Gastroesophageal sphincter (tissue), 4 donors: ENCODE results near the gene FOXJ1. TPM values are rescaled to one million over a fixed set of nuclear protein-coding genes. Genes with fewer than 3 reads are reported as not detected.

Experiments used
- ATAC-seq: fragments of 150-250 bp; one replicate; pipeline ENCODE4 v1.9.1; 2016; ENCODE audit warnings: mild to moderate bottlenecking, moderate library complexity
- H3K27ac ChIP-seq, 4 donors: fragments of 200-600 bp; sonication (generic) in 3 of 4; 1 replicate in 3 of 4; 2 replicates in 1 of 4; pipeline ENCODE4 v1.5.1; 2016 to 2019
- H3K27me3 ChIP-seq: fragments of 200-600 bp; sonication (generic); one replicate; pipeline ENCODE4 v1.5.1; 2019
- H3K36me3 ChIP-seq, 2 donors: fragments of 200-600 bp; sonication (generic); one replicate each; pipeline ENCODE4 v1.5.1; 2019; ENCODE audit warnings: control low read depth in 1 of 2
- H3K4me1 ChIP-seq, 3 donors: fragments of 200-600 bp; sonication (generic); 1 replicate in 2 of 3; 2 replicates in 1 of 3; pipeline ENCODE4 v1.5.1; 2016 to 2019; ENCODE audit warnings: control low read depth in 2 of 3
- H3K4me3 ChIP-seq, 2 donors: fragments of 200-600 bp; sonication (generic); one replicate each; pipeline ENCODE4 v1.5.1; 2019; ENCODE audit warnings: mild to moderate bottlenecking in 1 of 2, moderate library complexity in 1 of 2
- H3K9me3 ChIP-seq, 3 donors: fragments of 200-600 bp; sonication (generic); one replicate each; pipeline ENCODE4 v1.5.1; 2017 to 2019; ENCODE audit warnings: control low read depth in 2 of 3
- EP300 ChIP-seq: sonication (generic); formaldehyde crosslinking; IDR thresholded peaks from one replicate; pipeline ENCODE4 v1.6.1; 2017; ENCODE audit warnings: antibody characterized with exemption, mild to moderate bottlenecking
- POLR2A ChIP-seq, 2 donors: fragments of 450-650 bp; IDR thresholded peaks; one replicate each; pipeline ENCODE4 v1.6.1; 2017; ENCODE audit warnings: antibody characterized with exemption in 2 of 2, mild to moderate bottlenecking in 2 of 2, moderate library complexity in 1 of 2
- POLR2AphosphoS5 ChIP-seq: sonication (generic); formaldehyde crosslinking; IDR thresholded peaks from one replicate; pipeline ENCODE4 v1.6.1; 2017; ENCODE audit warnings: antibody characterized with exemption
- WGBS, 2 donors: methylation state at CpG; one replicate each; pipeline ENCODE4 v1.1.5; 2018; ENCODE audit warnings: low coverage in 1 of 2; 5-methylcytosine and 5-hydroxymethylcytosine counted together
- total RNA-seq, 4 donors: library from RNA; depleted of rRNA; stranded (reverse); fragments of >200 nt; gene quantifications; one replicate each; pipeline ENCODE4 v1.1.0, GENCODE V29; 2016
- TF ChIP-seq, protein P1 (sequence below), 4 experiments: fragments of 200-600 bp in 2 of 4; fragments of 450-650 bp in 2 of 4; sonication (generic) in 1 of 4; IDR thresholded peaks; one replicate each; pipeline ENCODE4 v1.5.1; 2017 to 2019; ENCODE audit warnings: antibody characterized with exemption in 4 of 4, mild to moderate bottlenecking in 2 of 4, moderate library complexity in 2 of 4

Gene FOXJ1
- total RNA-seq, 4 donors from 2014 or later: not detected

GRCh38 chr17:76161619-76162266 lies 20.7 kb upstream of the FOXJ1 start:
- H3K4me3 ChIP-seq: no peak overlapping the region
- H3K4me1 ChIP-seq: no peaks in the 10 kb centered on the region
- 79 to 100% methylated on average over 1 to 14 of the region's 20 CpGs for WGBS, 2 donors
- H3K27me3 ChIP-seq: no peaks in the 10 kb centered on the region
- no peak overlapping the region for H3K27ac ChIP-seq
- no peak for ATAC-seq
- TF ChIP-seq EP300: no peak
- TF ChIP-seq, protein P1, sequence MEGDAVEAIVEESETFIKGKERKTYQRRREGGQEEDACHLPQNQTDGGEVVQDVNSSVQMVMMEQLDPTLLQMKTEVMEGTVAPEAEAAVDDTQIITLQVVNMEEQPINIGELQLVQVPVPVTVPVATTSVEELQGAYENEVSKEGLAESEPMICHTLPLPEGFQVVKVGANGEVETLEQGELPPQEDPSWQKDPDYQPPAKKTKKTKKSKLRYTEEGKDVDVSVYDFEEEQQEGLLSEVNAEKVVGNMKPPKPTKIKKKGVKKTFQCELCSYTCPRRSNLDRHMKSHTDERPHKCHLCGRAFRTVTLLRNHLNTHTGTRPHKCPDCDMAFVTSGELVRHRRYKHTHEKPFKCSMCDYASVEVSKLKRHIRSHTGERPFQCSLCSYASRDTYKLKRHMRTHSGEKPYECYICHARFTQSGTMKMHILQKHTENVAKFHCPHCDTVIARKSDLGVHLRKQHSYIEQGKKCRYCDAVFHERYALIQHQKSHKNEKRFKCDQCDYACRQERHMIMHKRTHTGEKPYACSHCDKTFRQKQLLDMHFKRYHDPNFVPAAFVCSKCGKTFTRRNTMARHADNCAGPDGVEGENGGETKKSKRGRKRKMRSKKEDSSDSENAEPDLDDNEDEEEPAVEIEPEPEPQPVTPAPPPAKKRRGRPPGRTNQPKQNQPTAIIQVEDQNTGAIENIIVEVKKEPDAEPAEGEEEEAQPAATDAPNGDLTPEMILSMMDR (IDR thresholded peaks at IDR 0.05): no peak
- TF ChIP-seq POLR2AphosphoS5: no peak
- TF ChIP-seq POLR2A (IDR thresholded peaks at IDR 0.05): no peak
- H3K9me3 ChIP-seq: no peaks in the 10 kb centered on the region
- H3K36me3 ChIP-seq: no peaks in the 10 kb centered on the region

DNA sequence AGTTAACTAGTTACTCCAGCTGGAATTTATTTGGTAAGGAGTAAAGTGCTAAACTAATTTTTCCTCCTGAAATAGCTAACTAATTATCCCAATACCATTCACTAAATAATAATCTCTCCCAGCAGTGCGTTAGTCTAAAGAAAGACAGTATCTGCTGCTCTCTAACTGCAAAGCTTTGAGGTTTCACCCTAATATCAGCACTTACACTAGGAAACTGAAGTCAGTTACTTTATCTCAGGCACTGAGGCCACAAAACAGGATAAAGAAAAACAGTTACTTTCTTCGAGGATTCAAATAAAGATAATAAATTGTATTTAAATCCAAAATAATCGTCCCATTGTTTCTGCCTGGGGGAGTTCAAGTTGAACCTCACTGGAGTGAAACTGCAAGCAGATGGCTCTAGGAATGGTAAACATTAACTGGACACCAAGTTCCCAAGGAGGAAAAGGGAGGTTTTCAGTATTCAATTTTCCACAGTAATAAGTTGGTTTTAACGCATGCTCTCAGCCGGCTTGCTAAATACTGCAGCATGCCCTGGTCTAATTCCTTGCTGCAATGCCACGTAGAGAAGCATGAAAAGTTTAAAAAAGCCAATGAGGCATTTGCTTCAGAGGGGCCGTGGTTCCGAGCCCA lies 20.0 kb upstream of the FOXJ1 start:
- TF ChIP-seq EP300: no peak
- TF ChIP-seq POLR2A (IDR thresholded peaks at IDR 0.05): no peak
- no peak for TF ChIP-seq POLR2AphosphoS5
- TF ChIP-seq, protein P1 (IDR thresholded peaks at IDR 0.05): no peak
- Histone ChIP-seq H3K4me3 (no peak overlapping the region), H3K9me3 (no peaks in the 10 kb centered on the region), H3K36me3 (no peaks in the 10 kb centered on the region), H3K4me1 (no peaks in the 10 kb centered on the region), H3K27ac (no peak overlapping the region), H3K27me3 (no peaks in the 10 kb centered on the region)
- no peak for ATAC-seq
- WGBS, 2 donors: 62 to 70% methylated on average over 8 of the region's 8 CpGs

GRCh38 chr17:76159157-76159556 lies 18.1 kb upstream of the FOXJ1 start:
- ATAC-seq: no peak
- Histone ChIP-seq H3K36me3 (no peaks in the 10 kb centered on the region), H3K27ac (no peak overlapping the region), H3K27me3 (no peaks in the 10 kb centered on the region), H3K4me1 (no peaks in the 10 kb centered on the region), H3K9me3 (no peaks in the 10 kb centered on the region), H3K4me3 (no peak overlapping the region)
- WGBS, 2 donors: 100% methylated on average over 1 to 5 of the region's 9 CpGs
- TF ChIP-seq, protein P1 (IDR thresholded peaks at IDR 0.05): no peak
- TF ChIP-seq EP300 (no peak), POLR2A (IDR thresholded peaks at IDR 0.05) (no peak), POLR2AphosphoS5 (no peak)

DNA sequence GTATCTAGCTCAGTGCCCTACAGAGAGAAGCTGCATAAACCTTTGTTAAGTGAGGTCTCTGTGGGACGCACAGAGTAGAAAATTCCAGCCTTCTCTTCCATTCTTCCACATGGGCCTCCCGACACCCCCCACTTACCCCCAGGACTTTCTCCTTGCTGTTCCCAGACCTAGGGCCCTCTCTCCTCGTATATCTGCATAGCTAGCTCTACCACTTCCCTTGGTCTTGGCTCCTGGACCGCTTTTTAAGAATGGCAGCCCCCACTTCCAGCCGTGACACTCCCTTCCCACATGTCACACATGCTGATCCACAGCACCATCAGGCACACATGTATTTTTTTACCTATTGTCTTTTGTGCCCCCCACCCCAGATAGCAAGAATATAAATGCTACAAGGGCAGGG lies 16.7 kb upstream of the FOXJ1 start:
- TF ChIP-seq POLR2AphosphoS5 (no peak), EP300 (no peak), POLR2A (IDR thresholded peaks at IDR 0.05) (no peak)
- TF ChIP-seq, protein P1 (IDR thresholded peaks at IDR 0.05): no peak

GRCh38 chr17:76156662-76156991 lies 15.6 kb upstream of the FOXJ1 start:
- Histone ChIP-seq H3K36me3 (no peaks in the 10 kb centered on the region), H3K27me3 (no peaks in the 10 kb centered on the region), H3K9me3 (no peaks in the 10 kb centered on the region), H3K27ac (no peak overlapping the region), H3K4me1 (no peaks in the 10 kb centered on the region), H3K4me3 (no peak overlapping the region)
- ATAC-seq: no peak
- 79 to 87% methylated on average over 6 of the region's 8 CpGs for WGBS, 2 donors
- TF ChIP-seq POLR2AphosphoS5 (no peak), POLR2A (IDR thresholded peaks at IDR 0.05) (no peak), EP300 (no peak)
- TF ChIP-seq, protein P1 (IDR thresholded peaks at IDR 0.05): no peak

More for the DNA sequence above, 16.7 kb upstream of the FOXJ1 start:
- Histone ChIP-seq H3K4me3 (no peak overlapping the region), H3K36me3 (no peaks in the 10 kb centered on the region), H3K4me1 (no peaks in the 10 kb centered on the region), H3K27me3 (no peaks in the 10 kb centered on the region), H3K27ac (no peak overlapping the region), H3K9me3 (no peaks in the 10 kb centered on the region)
- 80 to 93% methylated on average over 4 to 5 of the region's 5 CpGs for WGBS, 2 donors
- ATAC-seq: no peak
